ENCODE data around the gene STX18. TPM values are rescaled to one million over a fixed set of nuclear protein-coding genes. Genes with fewer than 3 reads are reported as not detected.

Gene STX18
- total RNA-seq, 1 experiment from 2014 or later = 36.5 TPM

DNA sequence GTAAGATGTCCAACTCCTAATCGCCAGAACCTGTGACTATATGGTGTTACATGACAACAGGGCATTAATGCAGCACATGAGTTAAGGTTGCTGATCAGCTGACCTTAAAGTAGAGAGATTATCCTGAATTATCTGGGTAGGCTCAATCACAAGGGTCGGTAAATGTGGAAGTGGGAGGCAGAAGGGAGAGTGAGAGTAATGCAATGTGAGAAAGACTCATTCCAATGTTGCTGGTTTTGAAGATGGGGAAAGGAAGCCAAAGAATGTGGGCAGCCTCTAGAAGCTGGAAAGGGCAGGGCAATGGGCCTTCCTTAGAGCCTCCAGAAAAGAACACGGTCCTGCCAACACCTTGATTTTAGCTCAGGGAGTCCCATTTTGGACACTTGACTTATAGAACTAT is 67.4 kb downstream of the STX18 start:
- Mint-ChIP-seq H3K4me1 (ENCODE audit: low read depth, unreplicated experiment) (peaks cover 7% of the 10 kb centered on the region), H3K27me3 (ENCODE audit: insufficient read depth, unreplicated experiment) (no peaks in the 10 kb centered on the region), H3K9me3 (ENCODE audit: unreplicated experiment) (no peaks in the 10 kb centered on the region), H3K27ac (ENCODE audit: unreplicated experiment) (no peak overlapping the region), H3K36me3 (ENCODE audit: insufficient read depth, unreplicated experiment) (peaks cover 6% of the 10 kb centered on the region), H3K4me3 (ENCODE audit: unreplicated experiment) (no peak overlapping the region)
- CTCF ChIA-PET = interaction anchor here (0.6 kb wide), 2 partner anchors 385 to 413 kb away, joined by 3 to 4 read pairs; partner anchors contain the start of gene MSX1
- Histone ChIP-seq H3K36me3 (ENCODE audit: control insufficient read depth, insufficient read depth, low read length) (no peaks in the 10 kb centered on the region; the same call in 1 of the 2 replicates), H3K9me3 (no peaks in the 10 kb centered on the region), H3K4me1 (no peaks in the 10 kb centered on the region; the same call in 1 of the 2 replicates), H3K27me3 (replicated peaks; ENCODE audit: control insufficient read depth, insufficient read depth, low read length) (no peaks in the 10 kb centered on the region), H3K4me3 (ENCODE audit: low read depth, low read length) (no peak overlapping the region)
- POLR2A ChIA-PET = no interaction called here
- intact Hi-C loops (cut with micrococcal nuclease; ENCODE audit: unreplicated experiment) = no loop called here
- no TSS peak for BruUV-seq (replicated peaks)
- DNase-seq = no peak
- TF ChIP-seq, protein P1, sequence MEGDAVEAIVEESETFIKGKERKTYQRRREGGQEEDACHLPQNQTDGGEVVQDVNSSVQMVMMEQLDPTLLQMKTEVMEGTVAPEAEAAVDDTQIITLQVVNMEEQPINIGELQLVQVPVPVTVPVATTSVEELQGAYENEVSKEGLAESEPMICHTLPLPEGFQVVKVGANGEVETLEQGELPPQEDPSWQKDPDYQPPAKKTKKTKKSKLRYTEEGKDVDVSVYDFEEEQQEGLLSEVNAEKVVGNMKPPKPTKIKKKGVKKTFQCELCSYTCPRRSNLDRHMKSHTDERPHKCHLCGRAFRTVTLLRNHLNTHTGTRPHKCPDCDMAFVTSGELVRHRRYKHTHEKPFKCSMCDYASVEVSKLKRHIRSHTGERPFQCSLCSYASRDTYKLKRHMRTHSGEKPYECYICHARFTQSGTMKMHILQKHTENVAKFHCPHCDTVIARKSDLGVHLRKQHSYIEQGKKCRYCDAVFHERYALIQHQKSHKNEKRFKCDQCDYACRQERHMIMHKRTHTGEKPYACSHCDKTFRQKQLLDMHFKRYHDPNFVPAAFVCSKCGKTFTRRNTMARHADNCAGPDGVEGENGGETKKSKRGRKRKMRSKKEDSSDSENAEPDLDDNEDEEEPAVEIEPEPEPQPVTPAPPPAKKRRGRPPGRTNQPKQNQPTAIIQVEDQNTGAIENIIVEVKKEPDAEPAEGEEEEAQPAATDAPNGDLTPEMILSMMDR (IDR thresholded peaks at IDR 0.05; ENCODE audit: insufficient read depth in 1 of 2, low read depth in 1 of 2, low read length in 1 of 2, severe bottlenecking in 1 of 2, unreplicated experiment in 1 of 2) = no peak

DNA sequence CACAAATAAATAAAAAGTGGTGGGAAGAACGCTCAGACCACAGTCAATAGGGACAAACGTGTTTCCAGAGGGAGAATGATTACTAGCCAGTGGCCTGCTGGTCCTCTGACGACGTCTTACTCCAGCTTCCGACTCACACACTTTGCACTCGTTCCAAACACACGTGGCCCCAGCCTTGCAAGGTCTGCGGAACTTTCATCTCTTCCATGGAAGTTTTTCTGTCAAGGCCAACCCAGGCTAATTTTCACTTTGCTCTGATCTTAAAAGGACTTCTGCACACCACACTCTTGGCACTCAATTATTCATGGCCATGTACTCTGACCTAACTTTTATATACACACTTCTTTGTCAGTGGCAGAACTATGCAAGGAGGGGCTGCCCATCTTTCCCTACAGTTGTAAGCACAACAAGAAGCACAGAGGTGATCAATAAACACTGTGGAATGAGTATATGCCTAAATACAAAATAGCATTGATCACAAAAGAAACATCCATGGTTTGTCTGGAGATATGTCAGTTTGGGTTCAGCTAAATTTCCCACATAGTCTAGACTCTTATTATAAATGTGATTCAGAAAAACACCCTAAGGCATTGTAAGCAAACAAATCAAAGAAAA is 69.4 kb downstream of the STX18 start:
- intact Hi-C loops (cut with micrococcal nuclease; ENCODE audit: unreplicated experiment) = no loop called here
- H3K36me3 ChIP-seq (ENCODE audit: control insufficient read depth, insufficient read depth, low read length) = no peaks in the 10 kb centered on the region; the same call in 1 of the 2 replicates
- H3K27me3 ChIP-seq (replicated peaks; ENCODE audit: control insufficient read depth, insufficient read depth, low read length) = no peaks in the 10 kb centered on the region
- Mint-ChIP-seq H3K36me3 (ENCODE audit: insufficient read depth, unreplicated experiment) (peaks cover 12% of the 10 kb centered on the region), H3K27me3 (ENCODE audit: insufficient read depth, unreplicated experiment) (no peaks in the 10 kb centered on the region), H3K9me3 (ENCODE audit: unreplicated experiment) (no peaks in the 10 kb centered on the region), H3K4me1 (ENCODE audit: low read depth, unreplicated experiment) (peaks cover 7% of the 10 kb centered on the region), H3K4me3 (ENCODE audit: unreplicated experiment) (no peak overlapping the region), H3K27ac (ENCODE audit: unreplicated experiment) (no peak overlapping the region)
- TF ChIP-seq, protein P1 (IDR thresholded peaks at IDR 0.05; ENCODE audit: insufficient read depth in 1 of 2, low read depth in 1 of 2, low read length in 1 of 2, severe bottlenecking in 1 of 2, unreplicated experiment in 1 of 2) = no peak
- BruUV-seq (replicated peaks) = no TSS peak
- H3K9me3 ChIP-seq = no peaks in the 10 kb centered on the region
- CTCF ChIA-PET = no interaction called here
- H3K4me3 ChIP-seq (ENCODE audit: low read depth, low read length) = no peak overlapping the region
- POLR2A ChIA-PET = no interaction called here
- no peaks in the 10 kb centered on the region; the same call in 1 of the 2 replicates for H3K4me1 ChIP-seq
- DNase-seq = no peak

DNA sequence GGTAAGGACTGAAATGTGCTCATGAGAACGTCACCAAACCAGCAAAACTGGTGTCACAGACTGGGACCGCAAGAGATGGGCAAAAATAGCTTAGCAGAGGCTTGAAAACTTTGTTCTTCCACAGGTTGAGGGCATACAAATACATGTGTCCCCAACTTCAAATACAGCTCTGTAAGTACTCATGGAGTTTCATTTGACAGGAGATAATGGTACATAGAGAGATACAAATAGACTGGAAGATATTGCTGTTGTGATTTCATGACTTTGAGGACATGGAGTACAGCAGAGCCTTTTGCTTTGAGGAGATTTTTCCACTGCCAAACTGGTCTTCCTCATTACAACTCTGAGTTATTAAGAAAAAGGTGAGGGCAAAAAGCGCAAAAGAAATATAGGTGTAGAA is 70.7 kb downstream of the STX18 start:
- H3K4me1 Mint-ChIP-seq (ENCODE audit: low read depth, unreplicated experiment) = peaks cover 7% of the 10 kb centered on the region
- intact Hi-C loops (cut with micrococcal nuclease; ENCODE audit: unreplicated experiment) = no loop called here
- Histone ChIP-seq H3K36me3 (ENCODE audit: control insufficient read depth, insufficient read depth, low read length) (no peaks in the 10 kb centered on the region; the same call in 1 of the 2 replicates), H3K9me3 (no peaks in the 10 kb centered on the region), H3K4me3 (ENCODE audit: low read depth, low read length) (no peak overlapping the region), H3K4me1 (no peaks in the 10 kb centered on the region; the same call in 1 of the 2 replicates), H3K27me3 (replicated peaks; ENCODE audit: control insufficient read depth, insufficient read depth, low read length) (no peaks in the 10 kb centered on the region)
- ChIA-PET CTCF (no interaction called here), POLR2A (no interaction called here)
- TF ChIP-seq, protein P1 (IDR thresholded peaks at IDR 0.05; ENCODE audit: insufficient read depth in 1 of 2, low read depth in 1 of 2, low read length in 1 of 2, severe bottlenecking in 1 of 2, unreplicated experiment in 1 of 2) = no peak
- H3K36me3 Mint-ChIP-seq (ENCODE audit: insufficient read depth, unreplicated experiment) = peaks cover 14% of the 10 kb centered on the region
- H3K27ac Mint-ChIP-seq (ENCODE audit: unreplicated experiment) = no peak overlapping the region
- H3K9me3 Mint-ChIP-seq (ENCODE audit: unreplicated experiment) = peaks cover 6% of the 10 kb centered on the region
- H3K27me3 Mint-ChIP-seq (ENCODE audit: insufficient read depth, unreplicated experiment) = no peaks in the 10 kb centered on the region
- DNase-seq = no peak
- no TSS peak for BruUV-seq (replicated peaks)
- no peak overlapping the region for H3K4me3 Mint-ChIP-seq (ENCODE audit: unreplicated experiment)
